Measurements from ENCODE around the gene LPIN1. TPM values are rescaled to one million over a fixed set of nuclear protein-coding genes. Genes with fewer than 3 reads are reported as not detected.

The LPIN1 gene
- total RNA-seq, 1 experiment from 2014 or later: 38.5 TPM

- peaks cover 3% of the 10 kb centered on the region for H3K9me3 ChIP-seq (ENCODE audit: low read depth, low read length, poor library complexity, severe bottlenecking)
- ChIA-PET CTCF (no interaction called here), POLR2A (ENCODE audit: low non-redundant PET) (no interaction called here)
- DNase-seq (ENCODE audit: low spot score): no peak
- no peaks in the 10 kb centered on the region for H3K36me3 ChIP-seq (ENCODE audit: insufficient read depth, low read length, poor library complexity, severe bottlenecking)
- H3K4me3 ChIP-seq (ENCODE audit: low read depth, low read length, poor library complexity, severe bottlenecking): no peak overlapping the region
- intact Hi-C loops (cut with micrococcal nuclease; ENCODE audit: unreplicated experiment): no loop called here
- no TSS peak for BruUV-seq (replicated peaks)
- no peaks in the 10 kb centered on the region for H3K27me3 ChIP-seq (replicated peaks; ENCODE audit: insufficient read depth, low read depth, low read length, poor library complexity)
- TF ChIP-seq EZH2 (IDR thresholded peaks at IDR 0.05; ENCODE audit: borderline replicate concordance, low read depth, low read length, poor library complexity, severe bottlenecking) (no peak), CTCF (conservative IDR thresholded peaks at IDR 0.05; ENCODE audit: low read depth, low read length) (no peak)
- H3K4me1 ChIP-seq (ENCODE audit: insufficient read depth, low read length, poor library complexity, severe bottlenecking): no peaks in the 10 kb centered on the region
- no peak overlapping the region for H3K27ac ChIP-seq (ENCODE audit: low read depth, low read length, poor library complexity, severe bottlenecking)
Observed at GRCh38 chr2:11705063-11705462, 41.4 kb upstream of the LPIN1 start.

GRCh38 chr2:11705711-11706110 is 40.7 kb upstream of the LPIN1 start:
- no peaks in the 10 kb centered on the region for H3K4me1 ChIP-seq (ENCODE audit: insufficient read depth, low read length, poor library complexity, severe bottlenecking)
- no TSS peak for BruUV-seq (replicated peaks)
- H3K27me3 ChIP-seq (replicated peaks; ENCODE audit: insufficient read depth, low read depth, low read length, poor library complexity): no peaks in the 10 kb centered on the region
- DNase-seq (ENCODE audit: low spot score): no peak
- H3K27ac ChIP-seq (ENCODE audit: low read depth, low read length, poor library complexity, severe bottlenecking): no peak overlapping the region
- TF ChIP-seq CTCF (conservative IDR thresholded peaks at IDR 0.05; ENCODE audit: low read depth, low read length): no peak
- TF ChIP-seq EZH2 (IDR thresholded peaks at IDR 0.05; ENCODE audit: borderline replicate concordance, low read depth, low read length, poor library complexity, severe bottlenecking): no peak
- POLR2A ChIA-PET (ENCODE audit: low non-redundant PET): no interaction called here
- H3K36me3 ChIP-seq (ENCODE audit: insufficient read depth, low read length, poor library complexity, severe bottlenecking): no peaks in the 10 kb centered on the region
- H3K9me3 ChIP-seq (ENCODE audit: low read depth, low read length, poor library complexity, severe bottlenecking): peaks cover 3% of the 10 kb centered on the region
- CTCF ChIA-PET: no interaction called here
- intact Hi-C loops (cut with micrococcal nuclease; ENCODE audit: unreplicated experiment): no loop called here
- H3K4me3 ChIP-seq (ENCODE audit: low read depth, low read length, poor library complexity, severe bottlenecking): no peak overlapping the region

GRCh38 chr2:11708106-11708505 is 38.3 kb upstream of the LPIN1 start:
- ChIA-PET POLR2A (ENCODE audit: low non-redundant PET) (no interaction called here), CTCF (no interaction called here)
- Histone ChIP-seq H3K36me3 (ENCODE audit: insufficient read depth, low read length, poor library complexity, severe bottlenecking) (no peaks in the 10 kb centered on the region), H3K9me3 (ENCODE audit: low read depth, low read length, poor library complexity, severe bottlenecking) (peaks cover 3% of the 10 kb centered on the region), H3K27ac (ENCODE audit: low read depth, low read length, poor library complexity, severe bottlenecking) (no peak overlapping the region), H3K4me3 (ENCODE audit: low read depth, low read length, poor library complexity, severe bottlenecking) (no peak overlapping the region), H3K27me3 (replicated peaks; ENCODE audit: insufficient read depth, low read depth, low read length, poor library complexity) (no peaks in the 10 kb centered on the region), H3K4me1 (ENCODE audit: insufficient read depth, low read length, poor library complexity, severe bottlenecking) (no peaks in the 10 kb centered on the region)
- no peak for TF ChIP-seq EZH2 (IDR thresholded peaks at IDR 0.05; ENCODE audit: borderline replicate concordance, low read depth, low read length, poor library complexity, severe bottlenecking)
- TF ChIP-seq CTCF (conservative IDR thresholded peaks at IDR 0.05; ENCODE audit: low read depth, low read length): no peak
- BruUV-seq (replicated peaks): no TSS peak
- DNase-seq (ENCODE audit: low spot score): no peak
- intact Hi-C loops (cut with micrococcal nuclease; ENCODE audit: unreplicated experiment): no loop called here
